A549 (cell line): ENCODE measurements around the gene POMT1.

Source experiments
- BHLHE40 ChIP-seq: IDR thresholded peaks from 2 replicates; pipeline ENCODE4 v1.6.1; 2012; ENCODE audit warnings: low read depth, low read length, inconsistent platforms
- CBX2 ChIP-seq: fragments of 200-600 bp; sonication (generic); IDR thresholded peaks from 2 replicates; pipeline ENCODE4 v1.6.1; 2016; ENCODE audit warnings: low read depth, mild to moderate bottlenecking, borderline replicate concordance
- CHD2 ChIP-seq: fragments of 150-350 bp; IDR thresholded peaks from 2 replicates; pipeline ENCODE4 v1.6.1; 2014; ENCODE audit warnings: low read length; ENCODE audit not compliant: partially characterized antibody
- CTCF ChIP-seq: fragments of >200 bp; sonication (Bioruptor Twin); formaldehyde crosslinking; IDR thresholded peaks from 3 replicates; pipeline ENCODE4 v1.5.1; 2016
- EP300 ChIP-seq, 2 experiments: fragments of >200 bp; sonication (Bioruptor Twin); formaldehyde crosslinking; IDR thresholded peaks; 2 replicates in 1 of 2; 3 replicates in 1 of 2; pipeline ENCODE4 v1.6.1; 2016 to 2017
- MAX ChIP-seq: IDR thresholded peaks from 2 replicates; pipeline ENCODE4 v1.6.1; 2012
- MYC ChIP-seq: IDR thresholded peaks from 2 replicates; pipeline ENCODE4 v1.6.1; 2012; ENCODE audit warnings: mild to moderate bottlenecking, inconsistent platforms, low read length, improper control_type of control experiment, borderline replicate concordance
- POLR2A ChIP-seq: IDR thresholded peaks from 2 replicates; pipeline ENCODE4 v1.6.1; 2012; ENCODE audit warnings: mild to moderate bottlenecking, low read length
- RCOR1 ChIP-seq: fragments of 150-350 bp; IDR thresholded peaks from 2 replicates; pipeline ENCODE4 v1.6.1; 2014; ENCODE audit warnings: antibody characterized with exemption, low read length, low read depth
- REST ChIP-seq: fragments of 200-600 bp; sonication (generic); IDR thresholded peaks from 2 replicates; pipeline ENCODE4 v1.6.1; 2016; ENCODE audit warnings: antibody characterized with exemption, mild to moderate bottlenecking, moderate library complexity
- RNF2 ChIP-seq: fragments of 200-600 bp; sonication (generic); IDR thresholded peaks from 2 replicates; pipeline ENCODE4 v1.6.1; 2016; ENCODE audit warnings: low read depth, mild to moderate bottlenecking, antibody characterized with exemption, moderate library complexity, borderline replicate concordance
- USF2 ChIP-seq: fragments of 450-650 bp; IDR thresholded peaks from 2 replicates; pipeline ENCODE4 v1.6.1; 2014; ENCODE audit warnings: antibody characterized with exemption
- ZNF302 ChIP-seq: fragments of 250-450 bp; sonication (Bioruptor Pico); IDR thresholded peaks from 2 replicates; pipeline ENCODE4 v1.9.0; 2021; ENCODE audit warnings: inconsistent platforms, mild to moderate bottlenecking, moderate library complexity

- no peak for TF ChIP-seq POLR2A
- TF ChIP-seq CTCF = no peak
- no peak for TF ChIP-seq CBX2
- no peak for TF ChIP-seq EP300 (IDR thresholded peaks at IDR 0.05)
- TF ChIP-seq REST = no peak
- TF ChIP-seq MYC = no peak
- TF ChIP-seq ZNF302 (CRISPR knock-in tag) = no peak
- TF ChIP-seq RNF2 = no peak
- TF ChIP-seq CHD2 = no peak
- TF ChIP-seq MAX = no peak
- no peak for TF ChIP-seq BHLHE40
- TF ChIP-seq USF2 = no peak
- TF ChIP-seq RCOR1 = no peak
Measured at GRCh38 chr9:131464354-131465000, 38.2 kb upstream of the POMT1 start.
